ENCODE data around the gene TBCCD1.
"Not testable (repeated sequence)": the region's sequence is repeated elsewhere in the genome, so short reads cannot be mapped to it uniquely, and the experiment has no call there.

The TBCCD1 gene

GRCh38 chr3:186519021-186519658 lies 48.0 kb downstream of the TBCCD1 start:
- no peak for DNase-seq

- no peak for DNase-seq
These were observed 49.9 kb downstream of the TBCCD1 start for GRCh38 chr3:186517218-186517617.

DNA sequence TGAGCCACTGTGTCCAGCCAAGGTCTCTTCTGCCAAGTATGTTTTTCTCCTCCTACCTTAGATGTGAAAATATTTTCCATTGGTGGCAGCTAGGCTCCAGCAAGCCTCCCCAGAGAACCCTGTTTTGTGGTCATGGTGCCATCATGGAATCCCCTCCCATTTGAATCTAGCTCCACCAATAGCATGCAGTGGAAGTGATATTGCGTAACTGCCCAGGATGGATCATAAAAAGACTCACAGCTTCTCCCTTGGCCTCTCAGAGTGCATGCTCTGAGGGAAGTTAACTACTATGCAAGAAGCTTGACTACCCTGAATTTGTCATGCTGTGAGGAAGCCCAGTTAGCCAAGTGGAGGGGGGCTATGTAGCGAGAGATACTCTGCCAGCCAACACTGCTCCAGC lies 50.5 kb downstream of the TBCCD1 start:
- no peak for DNase-seq

GRCh38 chr3:186515125-186515524 lies 52.0 kb downstream of the TBCCD1 start:
- DNase-seq = no peak

DNA sequence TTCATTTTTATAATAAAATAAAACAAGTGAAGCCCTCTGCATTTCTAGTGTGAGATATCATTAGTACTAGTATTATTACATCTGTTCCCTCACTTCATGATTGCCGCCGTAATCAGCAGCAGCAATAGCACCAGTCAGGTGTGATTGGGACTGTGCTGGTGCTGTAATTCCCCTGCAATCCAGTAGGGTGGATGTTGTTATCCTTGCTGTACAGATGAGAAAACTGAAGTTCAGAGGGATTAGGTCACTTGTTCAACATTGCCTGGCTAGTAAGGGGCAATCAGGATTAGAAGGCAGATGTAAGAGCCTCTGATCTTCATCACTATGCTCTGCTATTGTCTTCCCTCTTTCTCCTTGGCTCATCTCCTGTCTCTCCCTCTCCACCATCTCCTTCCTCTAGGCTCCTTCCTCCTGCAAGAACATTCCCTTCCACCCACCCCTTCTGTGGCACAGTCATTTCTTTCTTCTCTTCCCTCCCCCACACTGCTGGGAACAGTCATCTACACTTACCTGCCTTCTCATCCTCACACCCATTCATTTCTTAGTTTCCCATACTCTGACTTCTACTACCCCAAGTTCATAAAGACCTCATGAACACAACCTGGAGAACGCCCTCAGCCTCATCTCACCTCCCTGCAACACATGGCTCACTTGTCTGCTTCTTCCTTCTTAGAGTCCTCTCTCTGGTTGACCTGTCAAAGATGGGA lies 52.7 kb downstream of the TBCCD1 start:
- DNase-seq = no peak

DNA sequence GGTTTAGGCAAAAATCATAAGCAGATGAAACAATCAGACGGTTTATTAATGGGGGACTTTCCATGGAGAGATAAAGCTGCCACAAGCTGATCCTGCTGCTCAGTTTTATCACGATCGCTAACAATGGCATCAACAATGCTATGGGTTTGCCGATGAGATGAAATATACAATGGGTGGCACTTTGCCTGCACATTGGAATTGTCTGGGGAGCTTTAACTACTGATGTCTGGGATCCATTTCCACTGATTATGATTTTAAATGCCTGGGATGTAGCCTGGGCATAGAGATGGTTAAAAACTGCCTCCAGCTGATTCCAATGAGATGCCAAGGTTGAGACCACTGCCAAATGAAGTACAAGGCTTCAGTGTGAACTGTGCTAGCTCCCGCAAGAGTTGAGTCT lies 53.8 kb downstream of the TBCCD1 start:
- DNase-seq = no peak

- DNase-seq = no peak
These were observed 54.4 kb downstream of the TBCCD1 start for GRCh38 chr3:186512570-186513302.

DNA sequence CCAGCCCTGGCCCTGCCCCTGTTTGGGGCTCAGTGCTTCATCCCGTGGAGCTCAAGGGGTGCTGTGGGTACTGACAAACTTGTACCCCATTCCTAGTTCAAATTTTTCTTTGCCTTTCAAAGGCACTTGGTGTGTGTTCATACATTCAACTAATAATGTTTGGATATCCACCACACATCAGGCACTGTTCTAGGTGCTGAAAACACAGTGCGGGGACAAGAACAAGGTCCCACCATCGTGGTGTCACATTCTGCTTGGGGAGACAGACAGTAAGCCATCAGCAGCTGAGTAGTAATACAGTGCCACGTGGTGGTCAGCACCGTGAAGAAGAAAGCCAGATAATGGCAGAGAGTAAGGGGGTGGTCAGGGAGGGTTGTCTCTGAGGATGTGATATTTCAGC lies 55.4 kb downstream of the TBCCD1 start:
- no peak for DNase-seq

DNA sequence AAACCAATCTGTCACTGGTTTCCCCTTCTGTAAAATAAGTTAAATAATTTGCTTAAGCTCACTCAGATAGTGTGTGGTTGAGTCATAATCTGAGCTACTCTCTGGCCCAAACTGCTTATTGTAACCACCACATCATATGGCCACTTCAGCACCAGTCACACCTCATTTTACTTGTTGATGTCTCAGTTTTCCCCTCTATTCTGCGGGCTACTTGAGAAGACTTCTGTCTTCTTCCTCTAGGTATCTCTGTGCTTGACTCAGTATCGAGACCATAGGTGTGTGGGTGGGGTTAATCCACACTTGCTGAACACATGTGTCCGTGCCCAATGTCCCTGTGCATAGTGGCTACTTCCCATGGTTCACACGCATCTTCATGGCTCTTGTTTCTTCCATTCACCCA lies 55.9 kb downstream of the TBCCD1 start:
- no peak for DNase-seq

DNA sequence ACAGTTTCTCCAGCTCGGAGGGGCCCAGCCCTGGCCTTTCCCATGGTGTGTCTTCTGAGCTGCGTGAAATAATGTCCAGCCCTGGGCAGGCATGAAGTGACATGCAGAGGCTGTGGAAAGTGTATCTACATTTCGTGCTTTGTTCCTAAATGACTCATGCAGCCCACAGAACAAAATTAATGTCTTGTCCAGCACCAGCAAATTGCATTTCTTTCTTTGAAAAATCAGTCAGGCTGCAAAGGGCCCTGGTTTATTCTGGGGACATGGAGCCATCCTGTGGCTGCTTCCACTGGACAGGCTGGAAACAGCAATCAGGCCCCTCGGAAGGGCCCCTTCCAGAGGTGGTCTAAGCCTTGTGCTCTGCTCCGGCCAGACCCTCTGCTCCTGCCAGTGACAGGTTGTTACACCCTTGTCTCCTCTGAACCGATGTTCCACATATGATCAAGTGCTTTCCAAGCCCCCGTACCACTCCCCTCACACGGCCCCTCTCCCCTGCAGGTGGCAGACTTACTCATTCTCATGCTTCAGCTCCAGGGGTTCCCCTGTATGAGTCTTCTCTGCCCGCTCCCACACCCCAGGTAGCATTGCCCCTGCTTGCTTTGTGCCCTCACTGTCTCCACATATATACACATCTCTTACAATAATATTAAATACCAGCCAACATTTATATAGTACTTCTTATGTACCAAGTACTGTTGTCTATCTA lies 56.6 kb downstream of the TBCCD1 start:
- DNase-seq = no peak

- no peak for DNase-seq
These were observed 57.7 kb downstream of the TBCCD1 start for GRCh38 chr3:186509423-186509822.

DNA sequence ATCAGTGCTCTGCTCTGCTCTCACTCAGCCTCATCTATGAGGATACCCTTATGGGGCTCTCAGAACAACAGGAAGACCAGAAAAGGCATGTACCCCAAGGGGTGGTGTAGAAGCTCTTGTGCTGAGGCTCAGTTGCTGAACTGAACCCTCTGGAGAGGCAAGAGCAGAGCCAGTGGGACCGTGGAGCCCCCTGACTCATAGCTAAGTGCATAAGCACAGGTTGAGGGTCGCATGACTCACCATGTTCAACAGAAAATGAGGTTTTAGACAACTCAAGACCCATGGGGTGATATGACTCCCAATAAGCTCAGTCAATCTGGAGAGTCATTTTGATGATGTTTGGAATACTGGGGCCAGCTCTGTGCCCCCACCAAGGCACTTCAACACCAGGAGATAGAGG lies 60.3 kb downstream of the TBCCD1 start:
- no peak for DNase-seq

GRCh38 chr3:186506191-186506739 lies 60.9 kb downstream of the TBCCD1 start:
- no peak for DNase-seq

GRCh38 chr3:186502966-186503712 lies 64.0 kb downstream of the TBCCD1 start:
- DNase-seq = no peak

- DNase-seq = no peak
These were observed 64.8 kb downstream of the TBCCD1 start for GRCh38 chr3:186502138-186502948.

DNA sequence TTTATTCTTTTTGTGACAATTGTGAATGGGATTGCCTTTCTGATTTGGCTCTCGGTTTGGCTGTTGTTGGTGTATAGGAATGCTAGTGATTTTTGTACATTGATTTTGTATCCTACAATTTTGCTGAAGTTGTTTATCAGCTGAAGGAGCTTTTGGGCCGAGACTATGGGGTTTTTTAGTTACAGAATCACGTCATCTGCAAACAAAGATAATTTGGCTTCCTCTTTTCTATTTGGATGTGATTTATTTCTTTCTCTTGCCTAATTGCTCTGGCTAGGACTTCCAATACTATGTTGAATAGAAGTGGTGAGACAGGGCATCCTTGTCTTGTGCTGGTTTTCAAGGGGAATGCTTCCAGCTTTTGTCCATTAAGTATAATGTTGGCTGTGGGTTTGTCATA lies 67.2 kb downstream of the TBCCD1 start:
- not testable (repeated sequence) for DNase-seq

GRCh38 chr3:186498022-186498421 lies 69.1 kb downstream of the TBCCD1 start:
- not testable (repeated sequence) for DNase-seq

DNA sequence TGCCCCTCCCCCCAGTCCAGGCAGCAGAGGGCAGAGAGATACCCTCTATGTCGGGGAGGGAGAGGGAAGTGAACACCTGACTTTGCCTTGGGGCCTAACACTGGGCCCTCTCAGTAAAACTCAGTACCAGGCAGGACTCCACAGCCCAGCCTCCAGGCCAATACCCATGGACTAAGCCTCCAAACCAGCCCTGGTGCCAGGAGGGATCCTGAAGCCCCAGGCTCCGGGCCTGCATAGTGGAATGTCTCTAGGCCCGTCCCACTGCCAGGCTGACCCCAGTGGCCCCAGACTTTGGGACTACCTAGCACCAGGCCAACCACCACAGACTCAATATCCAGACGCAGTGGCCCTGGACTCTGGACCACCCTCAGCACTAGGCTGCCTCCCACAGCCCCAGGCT lies 69.5 kb downstream of the TBCCD1 start:
- DNase-seq = no peak

DNA sequence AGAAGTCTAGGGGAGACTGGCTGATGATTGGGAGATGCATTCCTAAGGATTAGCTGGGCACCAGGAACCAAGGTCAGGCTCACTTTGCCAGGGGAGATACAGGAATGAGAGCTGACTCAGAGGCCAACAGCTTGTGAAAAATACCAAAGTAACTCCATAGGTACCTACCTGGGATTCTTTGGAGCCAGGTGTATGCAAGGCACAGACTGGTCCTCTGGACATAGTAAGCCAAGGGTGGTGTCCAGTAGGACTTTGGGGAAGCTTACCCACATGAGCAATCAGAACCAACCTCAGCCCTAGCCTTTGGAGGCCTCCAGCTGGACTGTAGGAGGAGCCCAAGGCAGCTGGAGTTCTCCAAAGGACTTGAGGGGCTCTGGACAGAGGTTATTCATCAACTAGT lies 70.5 kb downstream of the TBCCD1 start:
- no peak for DNase-seq

All from fibroblast of skin of scalp (primary cell).